ENCODE measurements around the gene CD4. TPM values are rescaled to one million over a fixed set of nuclear protein-coding genes. Genes with fewer than 3 reads are reported as not detected.

The CD4 gene
- total and polyA plus RNA-seq, 10 of the 15 experiments (the other 5 are each of a cell fraction or from before 2014, with no cell fraction given), result 0.24 to 1.6 (median 0.69) TPM

DNA sequence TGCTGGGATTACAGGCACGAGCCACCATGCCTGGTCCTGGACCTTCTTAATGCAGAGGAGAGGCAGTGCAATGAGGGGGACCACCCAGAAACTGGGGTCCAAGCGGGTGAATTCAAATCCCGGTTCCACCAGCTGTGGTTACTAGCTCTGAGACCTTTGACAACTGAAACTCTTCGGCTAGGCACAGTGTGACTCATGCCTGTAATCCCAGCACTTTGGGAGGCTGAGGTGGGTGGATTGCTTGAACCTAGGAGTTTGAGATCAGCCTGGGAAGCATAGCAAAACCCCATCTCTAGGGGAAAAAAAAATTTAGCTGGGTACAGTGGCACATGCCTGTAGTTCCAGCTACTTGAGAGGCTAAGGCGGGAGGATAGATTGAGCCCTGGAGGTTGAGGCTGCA lies 5.0 kb upstream of the CD4 start:
- Histone ChIP-seq H2AFZ (ENCODE audit: control insufficient read depth, low read depth, low read length) (no peak overlapping the region), H3K9me3 (replicated peaks; ENCODE audit: control insufficient read depth, insufficient read depth, low read length) (no peaks in the 10 kb centered on the region), H3K36me3 (ENCODE audit: control insufficient read depth in 2 of 2, insufficient read depth in 2 of 2, low read length in 1 of 2) (no peaks in the 10 kb centered on the region), H3K4me2 (ENCODE audit: control insufficient read depth, insufficient read depth) (no peak overlapping the region), H3K9ac (ENCODE audit: control insufficient read depth, insufficient read depth, low read length) (no peak overlapping the region), H3K4me1 (ENCODE audit: control insufficient read depth, insufficient read depth, low read length) (0 out of 2 replicates have a peak, but pooled peaks cover 2% of the 10 kb centered on the region), H4K20me1 (ENCODE audit: control insufficient read depth, insufficient read depth) (no peaks in the 10 kb centered on the region), H3K4me3 (no peak overlapping the region), H3K79me2 (ENCODE audit: control insufficient read depth, insufficient read depth, low read length) (no peaks in the 10 kb centered on the region), H3K27me3 (replicated peaks in 1 of 2; ENCODE audit: control insufficient read depth in 2 of 2, insufficient read depth in 2 of 2, low read length in 1 of 2) (no peaks in the 10 kb centered on the region), H3K27ac (ENCODE audit: control insufficient read depth, insufficient read depth) (no peak overlapping the region)
- in situ Hi-C loops (cut with MboI) (no loop called here), intact Hi-C loops (cut with micrococcal nuclease; ENCODE audit: unreplicated experiment) (no loop called here)
- TF ChIP-seq IKZF2 (IDR thresholded peaks at IDR 0.05), result peak in 1 of 2 experiments; percentile 23; a peak in 1 of 4 replicates
- TF ChIP-seq RUNX3 (IDR thresholded peaks at IDR 0.05; ENCODE audit: low read length), result 0 out of 2 replicates have a peak, but pooled peaks have one; percentile 11
- TF ChIP-seq, protein P1, sequence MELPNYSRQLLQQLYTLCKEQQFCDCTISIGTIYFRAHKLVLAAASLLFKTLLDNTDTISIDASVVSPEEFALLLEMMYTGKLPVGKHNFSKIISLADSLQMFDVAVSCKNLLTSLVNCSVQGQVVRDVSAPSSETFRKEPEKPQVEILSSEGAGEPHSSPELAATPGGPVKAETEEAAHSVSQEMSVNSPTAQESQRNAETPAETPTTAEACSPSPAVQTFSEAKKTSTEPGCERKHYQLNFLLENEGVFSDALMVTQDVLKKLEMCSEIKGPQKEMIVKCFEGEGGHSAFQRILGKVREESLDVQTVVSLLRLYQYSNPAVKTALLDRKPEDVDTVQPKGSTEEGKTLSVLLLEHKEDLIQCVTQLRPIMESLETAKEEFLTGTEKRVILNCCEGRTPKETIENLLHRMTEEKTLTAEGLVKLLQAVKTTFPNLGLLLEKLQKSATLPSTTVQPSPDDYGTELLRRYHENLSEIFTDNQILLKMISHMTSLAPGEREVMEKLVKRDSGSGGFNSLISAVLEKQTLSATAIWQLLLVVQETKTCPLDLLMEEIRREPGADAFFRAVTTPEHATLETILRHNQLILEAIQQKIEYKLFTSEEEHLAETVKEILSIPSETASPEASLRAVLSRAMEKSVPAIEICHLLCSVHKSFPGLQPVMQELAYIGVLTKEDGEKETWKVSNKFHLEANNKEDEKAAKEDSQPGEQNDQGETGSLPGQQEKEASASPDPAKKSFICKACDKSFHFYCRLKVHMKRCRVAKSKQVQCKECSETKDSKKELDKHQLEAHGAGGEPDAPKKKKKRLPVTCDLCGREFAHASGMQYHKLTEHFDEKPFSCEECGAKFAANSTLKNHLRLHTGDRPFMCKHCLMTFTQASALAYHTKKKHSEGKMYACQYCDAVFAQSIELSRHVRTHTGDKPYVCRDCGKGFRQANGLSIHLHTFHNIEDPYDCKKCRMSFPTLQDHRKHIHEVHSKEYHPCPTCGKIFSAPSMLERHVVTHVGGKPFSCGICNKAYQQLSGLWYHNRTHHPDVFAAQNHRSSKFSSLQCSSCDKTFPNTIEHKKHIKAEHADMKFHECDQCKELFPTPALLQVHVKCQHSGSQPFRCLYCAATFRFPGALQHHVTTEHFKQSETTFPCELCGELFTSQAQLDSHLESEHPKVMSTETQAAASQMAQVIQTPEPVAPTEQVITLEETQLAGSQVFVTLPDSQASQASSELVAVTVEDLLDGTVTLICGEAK (IDR thresholded peaks at IDR 0.05; ENCODE audit: borderline replicate concordance), result no peak
- RAD21 ChIA-PET (ENCODE audit: unreplicated experiment), result interaction anchor here (0.9 to 5.4 kb wide), 3 partner anchors 9 to 50 kb away, joined by 3 to 42 read pairs (median 4); partner anchors contain the start of gene MLF2
- WGBS (ENCODE audit: insufficient coverage, insufficient replicate concordance, low lambda C conversion rate, missing lambda C conversion rate), result 25% methylated on average over 5 of the region's 5 CpGs
- FAIRE-seq (no peak), ATAC-seq (peak; percentile 27; the same call in 2 of the 3 replicates), DNase-seq (ENCODE audit: low read depth, low spot score) (no peak)
- CTCF ChIA-PET, result interaction anchor here (0.7 to 2.8 kb wide), 9 partner anchors 11 to 85 kb away, joined by 3 to 17 read pairs (median 4); partner anchors contain the start of gene MLF2
- SMC1A ChIA-PET (ENCODE audit: uncharacterized antibody, unreplicated experiment), result interaction anchor here (1.6 to 2.3 kb wide), 2 partner anchors 18 to 31 kb away, joined by 7 read pairs; partner anchors contain the start of gene PTMS
- no TSS peak for BruUV-seq (replicated peaks)
- POLR2A ChIA-PET, result interaction anchor here (1.0 to 1.4 kb wide), 2 partner anchors 8 to 68 kb away, joined by 3 to 12 read pairs; partner anchors contain the start of gene USP5

Data from GM12878 (cell line).